Lower lobe of right lung (tissue), 2 donors: ENCODE data around the gene PCDHA10. TPM values are rescaled to one million over a fixed set of nuclear protein-coding genes. Genes with fewer than 3 reads are reported as not detected.
"Not testable (repeated sequence)": the region's sequence is repeated elsewhere in the genome, so short reads cannot be mapped to it uniquely, and the experiment has no call there.

ENCODE experiments used
- ATAC-seq, 2 donors: fragments of 200-7000 bp; cut with Tn5 transposase; one replicate each; pipeline ENCODE4 v1.9.1; 2020 to 2022; ENCODE audit warnings: mild to moderate bottlenecking in 2 of 2, moderate library complexity in 2 of 2
- DNase-seq: peaks from one replicate; pipeline ENCODE4 v3.0.0-alpha.2; 2020
- H3K27ac ChIP-seq: fragments of 200-600 bp; one replicate; pipeline ENCODE4 v1.8.0; 2022
- H3K27me3 ChIP-seq: fragments of 200-600 bp; one replicate; pipeline ENCODE4 v1.8.0; 2022; ENCODE audit warnings: low read depth
- H3K36me3 ChIP-seq: fragments of 200-600 bp; one replicate; pipeline ENCODE4 v1.8.0; 2022; ENCODE audit warnings: mild to moderate bottlenecking
- H3K4me1 ChIP-seq: fragments of 200-600 bp; one replicate; pipeline ENCODE4 v1.8.0; 2022
- H3K4me3 ChIP-seq: fragments of 200-600 bp; one replicate; pipeline ENCODE4 v1.8.0; 2022; ENCODE audit warnings: mild to moderate bottlenecking
- H3K9me3 ChIP-seq: fragments of 200-600 bp; one replicate; pipeline ENCODE4 v1.8.0; 2022
- intact Hi-C: fragments of 100-400 bp; cut with DNase I; formaldehyde crosslinking; loops from one replicate; pipeline ENCODE4 v1.11.0; 2022
- long read RNA-seq: library from polyadenylated mRNA; unstranded; transcript quantifications from one replicate; pipeline ENCODE4 v2.0.0, GENCODE V29; 2021
- total RNA-seq: library from RNA; stranded (reverse); fragmentation: NEBNext Ultra II Directional; extraction: Animal tissue kit (Norgen Biotek cat#: 25700); gene quantifications from one replicate; pipeline ENCODE4 v1.2.1, GENCODE V29; 2021
- TF ChIP-seq, protein P1 (sequence below): fragments of 200-600 bp; IDR thresholded peaks from one replicate; pipeline ENCODE4 v1.8.0; 2022; ENCODE audit warnings: antibody characterized with exemption, mild to moderate bottlenecking
- donor health status: DM: no; HTN: yes; CAD: no; lungs with severe emphysema.

PCDHA10 gene, protein sequence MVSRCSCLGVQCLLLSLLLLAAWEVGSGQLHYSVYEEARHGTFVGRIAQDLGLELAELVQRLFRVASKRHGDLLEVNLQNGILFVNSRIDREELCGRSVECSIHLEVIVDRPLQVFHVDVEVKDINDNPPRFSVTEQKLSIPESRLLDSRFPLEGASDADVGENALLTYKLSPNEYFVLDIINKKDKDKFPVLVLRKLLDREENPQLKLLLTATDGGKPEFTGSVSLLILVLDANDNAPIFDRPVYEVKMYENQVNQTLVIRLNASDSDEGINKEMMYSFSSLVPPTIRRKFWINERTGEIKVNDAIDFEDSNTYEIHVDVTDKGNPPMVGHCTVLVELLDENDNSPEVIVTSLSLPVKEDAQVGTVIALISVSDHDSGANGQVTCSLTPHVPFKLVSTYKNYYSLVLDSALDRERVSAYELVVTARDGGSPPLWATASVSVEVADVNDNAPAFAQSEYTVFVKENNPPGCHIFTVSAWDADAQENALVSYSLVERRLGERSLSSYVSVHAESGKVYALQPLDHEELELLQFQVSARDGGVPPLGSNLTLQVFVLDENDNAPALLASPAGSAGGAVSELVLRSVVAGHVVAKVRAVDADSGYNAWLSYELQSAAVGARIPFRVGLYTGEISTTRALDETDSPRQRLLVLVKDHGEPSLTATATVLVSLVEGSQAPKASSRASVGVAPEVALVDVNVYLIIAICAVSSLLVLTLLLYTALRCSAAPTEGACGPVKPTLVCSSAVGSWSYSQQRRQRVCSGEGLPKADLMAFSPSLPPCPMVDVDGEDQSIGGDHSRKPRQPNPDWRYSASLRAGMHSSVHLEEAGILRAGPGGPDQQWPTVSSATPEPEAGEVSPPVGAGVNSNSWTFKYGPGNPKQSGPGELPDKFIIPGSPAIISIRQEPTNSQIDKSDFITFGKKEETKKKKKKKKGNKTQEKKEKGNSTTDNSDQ
- total RNA-seq = 1.5 TPM
- long read RNA-seq, full-length matches to known transcripts = 1 of 1 reads
- long read RNA-seq, partial matches to known transcripts = 0 of 1 reads
- long read RNA-seq, other reads (novel, unspliced or antisense) = 0 of 1 reads

DNA sequence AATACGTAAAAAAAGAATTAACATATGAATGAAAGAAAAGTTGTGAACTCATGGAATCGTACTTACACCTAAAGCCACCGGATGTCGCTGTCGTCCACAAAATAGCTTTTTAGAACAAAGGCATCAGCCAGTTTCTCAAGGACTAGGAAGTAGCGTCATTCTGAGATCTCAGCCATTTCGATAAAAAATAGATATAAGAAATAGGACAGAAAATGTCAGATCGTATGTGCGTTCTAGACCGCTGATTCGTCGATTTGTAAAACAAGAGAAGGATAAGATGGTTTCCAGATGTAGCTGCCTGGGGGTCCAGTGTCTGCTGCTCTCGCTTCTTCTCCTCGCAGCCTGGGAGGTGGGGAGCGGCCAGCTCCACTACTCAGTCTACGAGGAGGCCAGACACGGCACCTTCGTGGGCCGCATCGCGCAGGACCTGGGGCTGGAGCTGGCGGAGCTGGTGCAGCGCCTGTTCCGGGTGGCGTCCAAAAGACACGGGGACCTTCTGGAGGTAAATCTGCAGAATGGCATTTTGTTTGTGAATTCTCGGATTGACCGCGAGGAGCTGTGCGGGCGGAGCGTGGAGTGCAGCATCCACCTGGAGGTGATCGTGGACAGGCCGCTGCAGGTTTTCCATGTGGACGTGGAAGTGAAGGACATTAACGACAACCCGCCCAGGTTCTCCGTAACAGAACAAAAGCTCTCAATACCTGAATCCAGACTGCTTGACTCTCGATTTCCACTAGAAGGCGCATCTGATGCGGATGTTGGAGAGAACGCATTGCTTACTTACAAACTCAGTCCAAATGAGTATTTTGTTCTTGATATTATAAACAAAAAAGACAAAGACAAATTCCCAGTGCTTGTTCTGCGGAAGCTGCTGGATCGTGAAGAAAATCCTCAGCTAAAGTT lies at the start of gene PCDHA10:
Gene PCDHA10 (plus strand): TSS at position 126 of the 903 bp plus-strand sequence. CDS start 152 bp downstream, at position 278.
- no peaks in the 10 kb centered on the region for H3K27me3 ChIP-seq
- H3K4me3 ChIP-seq = peak within 1 kb of the TSS; percentile 32
- no peaks in the 10 kb centered on the region for H3K4me1 ChIP-seq
- DNase-seq (no peak), ATAC-seq (no peak)
- intact Hi-C loops = no loop called here
- no peaks in the 10 kb centered on the region for H3K36me3 ChIP-seq
- TF ChIP-seq, protein P1, sequence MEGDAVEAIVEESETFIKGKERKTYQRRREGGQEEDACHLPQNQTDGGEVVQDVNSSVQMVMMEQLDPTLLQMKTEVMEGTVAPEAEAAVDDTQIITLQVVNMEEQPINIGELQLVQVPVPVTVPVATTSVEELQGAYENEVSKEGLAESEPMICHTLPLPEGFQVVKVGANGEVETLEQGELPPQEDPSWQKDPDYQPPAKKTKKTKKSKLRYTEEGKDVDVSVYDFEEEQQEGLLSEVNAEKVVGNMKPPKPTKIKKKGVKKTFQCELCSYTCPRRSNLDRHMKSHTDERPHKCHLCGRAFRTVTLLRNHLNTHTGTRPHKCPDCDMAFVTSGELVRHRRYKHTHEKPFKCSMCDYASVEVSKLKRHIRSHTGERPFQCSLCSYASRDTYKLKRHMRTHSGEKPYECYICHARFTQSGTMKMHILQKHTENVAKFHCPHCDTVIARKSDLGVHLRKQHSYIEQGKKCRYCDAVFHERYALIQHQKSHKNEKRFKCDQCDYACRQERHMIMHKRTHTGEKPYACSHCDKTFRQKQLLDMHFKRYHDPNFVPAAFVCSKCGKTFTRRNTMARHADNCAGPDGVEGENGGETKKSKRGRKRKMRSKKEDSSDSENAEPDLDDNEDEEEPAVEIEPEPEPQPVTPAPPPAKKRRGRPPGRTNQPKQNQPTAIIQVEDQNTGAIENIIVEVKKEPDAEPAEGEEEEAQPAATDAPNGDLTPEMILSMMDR = peak; percentile 16
- H3K9me3 ChIP-seq = peaks cover 3% of the 10 kb centered on the region
- no peak within 1 kb of the TSS for H3K27ac ChIP-seq

DNA sequence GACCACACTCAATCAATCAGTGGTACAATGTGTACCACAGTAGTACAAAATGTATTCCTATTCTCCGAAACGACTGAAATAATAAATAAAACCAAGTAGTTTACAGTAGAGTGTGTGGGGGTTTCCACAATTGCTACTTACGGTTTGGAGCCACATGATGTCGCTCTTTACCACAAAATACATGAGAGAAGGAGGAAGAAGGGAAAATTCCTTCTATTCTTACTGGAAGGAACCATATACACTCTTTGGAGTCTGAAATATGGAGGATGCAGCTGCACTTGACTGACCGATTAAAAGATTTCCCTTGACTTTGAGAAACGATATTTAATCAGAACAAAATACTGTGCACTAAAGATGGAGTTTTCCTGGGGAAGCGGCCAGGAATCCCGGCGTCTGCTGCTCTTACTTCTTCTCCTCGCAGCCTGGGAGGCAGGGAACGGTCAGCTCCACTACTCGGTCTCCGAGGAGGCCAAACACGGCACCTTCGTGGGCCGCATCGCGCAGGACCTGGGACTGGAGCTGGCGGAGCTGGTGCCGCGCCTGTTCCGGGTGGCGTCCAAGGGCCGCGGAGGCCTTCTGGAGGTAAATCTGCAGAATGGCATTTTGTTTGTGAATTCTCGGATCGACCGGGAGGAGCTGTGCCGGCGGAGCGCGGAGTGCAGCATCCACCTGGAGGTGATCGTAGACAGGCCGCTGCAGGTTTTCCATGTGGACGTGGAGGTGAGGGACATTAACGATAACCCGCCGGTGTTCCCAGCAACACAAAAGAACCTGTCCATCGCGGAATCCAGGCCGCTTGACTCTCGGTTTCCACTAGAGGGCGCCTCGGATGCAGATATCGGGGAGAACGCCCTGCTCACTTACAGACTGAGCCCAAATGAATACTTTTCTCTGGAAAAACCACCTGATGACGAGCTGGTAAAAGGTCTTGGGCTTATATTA lies 48.6 kb upstream of the PCDHA10 start, which contains the start of gene PCDHA4:
Gene PCDHA4 (plus strand): TSS at position 235 of the 942 bp plus-strand sequence.
- Histone ChIP-seq H3K36me3 (no peaks in the 10 kb centered on the region), H3K4me3 (peak within 1 kb of the TSS; percentile 42), H3K9me3 (peaks cover 19% of the 10 kb centered on the region), H3K27me3 (peaks cover 16% of the 10 kb centered on the region), H3K4me1 (no peaks in the 10 kb centered on the region), H3K27ac (no peak within 1 kb of the TSS)
- ATAC-seq (peak; percentile 51 to 83), DNase-seq (no peak)
- TF ChIP-seq, protein P1 = peak; percentile 40
- intact Hi-C loops = no loop called here

DNA sequence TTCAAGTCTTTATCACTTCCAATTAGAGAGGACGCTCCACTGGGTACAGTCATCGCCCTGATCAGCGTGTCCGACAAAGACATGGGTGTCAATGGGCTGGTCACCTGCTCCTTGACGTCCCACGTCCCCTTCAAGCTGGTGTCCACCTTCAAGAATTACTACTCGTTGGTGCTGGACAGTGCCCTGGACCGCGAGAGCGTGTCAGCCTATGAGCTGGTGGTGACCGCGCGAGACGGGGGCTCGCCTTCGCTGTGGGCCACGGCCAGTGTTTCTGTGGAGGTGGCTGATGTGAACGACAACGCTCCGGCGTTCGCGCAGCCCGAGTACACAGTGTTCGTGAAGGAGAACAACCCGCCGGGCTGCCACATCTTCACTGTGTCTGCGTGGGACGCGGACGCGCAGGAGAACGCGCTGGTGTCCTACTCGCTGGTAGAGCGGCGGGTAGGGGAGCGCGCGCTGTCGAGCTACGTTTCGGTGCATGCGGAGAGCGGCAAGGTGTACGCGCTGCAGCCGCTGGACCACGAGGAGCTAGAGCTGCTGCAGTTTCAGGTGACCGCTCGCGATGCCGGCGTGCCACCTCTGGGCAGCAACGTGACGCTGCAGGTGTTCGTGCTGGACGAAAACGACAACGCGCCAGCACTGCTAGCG lies 47.3 kb upstream of the PCDHA10 start:
- H3K9me3 ChIP-seq, DNase-seq, H3K27ac ChIP-seq, H3K27me3 ChIP-seq, H3K36me3 ChIP-seq, H3K4me1 ChIP-seq, H3K4me3 ChIP-seq, intact Hi-C loops, ATAC-seq: not testable (repeated sequence)

DNA sequence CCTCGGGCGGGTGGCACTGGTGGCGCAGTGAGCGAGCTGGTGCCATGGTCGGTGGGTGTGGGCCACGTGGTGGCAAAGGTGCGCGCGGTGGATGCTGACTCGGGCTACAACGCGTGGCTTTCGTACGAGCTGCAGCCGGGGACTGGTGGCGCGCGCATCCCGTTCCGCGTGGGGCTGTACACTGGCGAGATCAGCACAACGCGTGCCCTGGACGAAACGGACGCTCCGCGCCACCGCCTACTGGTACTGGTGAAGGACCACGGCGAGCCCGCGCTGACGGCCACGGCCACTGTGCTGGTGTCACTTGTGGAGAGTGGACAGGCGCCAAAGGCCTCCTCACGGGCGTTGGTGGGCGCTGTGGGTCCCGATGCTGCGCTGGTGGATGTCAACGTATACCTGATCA lies 46.8 kb upstream of the PCDHA10 start:
- TF ChIP-seq, protein P1 = no peak
- intact Hi-C loops = no loop called here
- H3K9me3 ChIP-seq = peaks cover 10% of the 10 kb centered on the region
- H3K4me3 ChIP-seq = no peak overlapping the region
- peaks cover 8% of the 10 kb centered on the region for H3K27me3 ChIP-seq
- H3K4me1 ChIP-seq = no peaks in the 10 kb centered on the region
- DNase-seq (peak; percentile 48), ATAC-seq (no peak)
- H3K27ac ChIP-seq = no peak overlapping the region
- no peaks in the 10 kb centered on the region for H3K36me3 ChIP-seq
